Calu3 (cell line): ENCODE data around the gene AGPAT3. TPM values are rescaled to one million over a fixed set of nuclear protein-coding genes. Genes with fewer than 3 reads are reported as not detected.

Experiments used
- BruUV-seq: library from RNA; stranded (reverse); fragments of 400-500 nt; replicated peaks from 2 replicates; lab custom pipeline; 2021; lab: Mats Ljungman, UMichigan
- CTCF ChIA-PET: fragments of 300-600 bp; sonication (Branson Sonifier 250); formaldehyde crosslinking; loops from one replicate; lab custom pipeline; 2022; ENCODE audit warnings: antibody characterized with exemption; lab: Charles Lee
- DNase-seq: peaks from one replicate; pipeline ENCODE4 v3.0.0; 2022
- H3K27ac Mint-ChIP-seq: one replicate; pipeline ENCODE4 v1.8.0; 2022; ENCODE audit warnings: mixed read lengths; ENCODE audit not compliant: unreplicated experiment
- H3K27me3 Mint-ChIP-seq: one replicate; pipeline ENCODE4 v1.8.0; 2022; ENCODE audit warnings: mixed read lengths; ENCODE audit not compliant: unreplicated experiment
- H3K36me3 Mint-ChIP-seq: one replicate; pipeline ENCODE4 v1.8.0; 2022; ENCODE audit warnings: mild to moderate bottlenecking, moderate library complexity, mixed read lengths; ENCODE audit not compliant: insufficient read depth, unreplicated experiment
- H3K4me1 Mint-ChIP-seq: one replicate; pipeline ENCODE4 v1.8.0; 2022; ENCODE audit warnings: mild to moderate bottlenecking, low read depth, mixed read lengths; ENCODE audit not compliant: unreplicated experiment
- H3K4me3 Mint-ChIP-seq: one replicate; pipeline ENCODE4 v1.8.0; 2022; ENCODE audit warnings: mild to moderate bottlenecking, low read depth, moderate library complexity, mixed read lengths; ENCODE audit not compliant: unreplicated experiment
- H3K9me3 Mint-ChIP-seq: one replicate; pipeline ENCODE4 v1.8.0; 2022; ENCODE audit warnings: low read depth, mixed read lengths; ENCODE audit not compliant: unreplicated experiment
- CTCF ChIP-seq: fragments of 200-600 bp; IDR thresholded peaks from one replicate; pipeline ENCODE4 v1.8.0; 2022; ENCODE audit warnings: antibody characterized with exemption; ENCODE audit not compliant: unreplicated experiment
- intact Hi-C: fragments of 100-400 bp; cut with micrococcal nuclease; formaldehyde crosslinking; loops from one replicate; pipeline ENCODE4 v1.10.0; 2022; ENCODE audit not compliant: unreplicated experiment
- total RNA-seq: library from RNA; stranded (reverse); gene quantifications from 2 replicates; pipeline ENCODE4 v1.2.3, GENCODE V29; 2022

AGPAT3 gene
- total RNA-seq, 1 experiment from 2014 or later: 61.2 TPM

- Mint-ChIP-seq H3K27me3 (no peaks in the 10 kb centered on the region), H3K4me3 (no peak overlapping the region), H3K4me1 (no peaks in the 10 kb centered on the region), H3K36me3 (no peaks in the 10 kb centered on the region), H3K9me3 (no peaks in the 10 kb centered on the region), H3K27ac (no peak overlapping the region)
- no TSS peak for BruUV-seq
- DNase-seq: no peak
- CTCF ChIA-PET: no interaction called here
- no peak for TF ChIP-seq CTCF
- intact Hi-C loops: no loop called here
These were observed 129.1 kb downstream of the AGPAT3 start for GRCh38 chr21:43994085-43994484.

- H3K4me3 Mint-ChIP-seq: no peak overlapping the region
- intact Hi-C loops: no loop called here
- H3K27me3 Mint-ChIP-seq: no peaks in the 10 kb centered on the region
- H3K9me3 Mint-ChIP-seq: no peaks in the 10 kb centered on the region
- CTCF ChIA-PET: no interaction called here
- no TSS peak for BruUV-seq
- TF ChIP-seq CTCF: no peak
- H3K36me3 Mint-ChIP-seq: no peaks in the 10 kb centered on the region
- no peak overlapping the region for H3K27ac Mint-ChIP-seq
- no peak for DNase-seq
- H3K4me1 Mint-ChIP-seq: no peaks in the 10 kb centered on the region
These were observed 129.6 kb downstream of the AGPAT3 start for GRCh38 chr21:43994646-43995045.

- DNase-seq: no peak
- CTCF ChIA-PET: no interaction called here
These were observed 130.6 kb downstream of the AGPAT3 start for GRCh38 chr21:43995521-43996105.

GRCh38 chr21:43997766-43998742, 133.0 kb downstream of the AGPAT3 start:
- H3K27ac Mint-ChIP-seq: no peak overlapping the region
- intact Hi-C loops: no loop called here
- no peak overlapping the region for H3K4me3 Mint-ChIP-seq
- TF ChIP-seq CTCF: no peak
- no peaks in the 10 kb centered on the region for H3K4me1 Mint-ChIP-seq
- no peak for DNase-seq
- H3K36me3 Mint-ChIP-seq: no peaks in the 10 kb centered on the region
- no peaks in the 10 kb centered on the region for H3K9me3 Mint-ChIP-seq
- no peaks in the 10 kb centered on the region for H3K27me3 Mint-ChIP-seq
- no TSS peak for BruUV-seq
- CTCF ChIA-PET: no interaction called here

More at GRCh38 chr21:43995521-43996105, 130.6 kb downstream of the AGPAT3 start:
- Mint-ChIP-seq H3K4me3 (no peak overlapping the region), H3K4me1 (no peaks in the 10 kb centered on the region), H3K27me3 (no peaks in the 10 kb centered on the region), H3K36me3 (no peaks in the 10 kb centered on the region), H3K27ac (no peak overlapping the region), H3K9me3 (no peaks in the 10 kb centered on the region)
- BruUV-seq: no TSS peak
- intact Hi-C loops: no loop called here
- no peak for TF ChIP-seq CTCF
